Measurements from ENCODE around the gene VASN. TPM values are rescaled to one million over a fixed set of nuclear protein-coding genes. Genes with fewer than 3 reads are reported as not detected.

Gene VASN
- total RNA-seq, 4 donors from 2014 or later = 9.2 to 20.2 (median 14.2) TPM

DNA sequence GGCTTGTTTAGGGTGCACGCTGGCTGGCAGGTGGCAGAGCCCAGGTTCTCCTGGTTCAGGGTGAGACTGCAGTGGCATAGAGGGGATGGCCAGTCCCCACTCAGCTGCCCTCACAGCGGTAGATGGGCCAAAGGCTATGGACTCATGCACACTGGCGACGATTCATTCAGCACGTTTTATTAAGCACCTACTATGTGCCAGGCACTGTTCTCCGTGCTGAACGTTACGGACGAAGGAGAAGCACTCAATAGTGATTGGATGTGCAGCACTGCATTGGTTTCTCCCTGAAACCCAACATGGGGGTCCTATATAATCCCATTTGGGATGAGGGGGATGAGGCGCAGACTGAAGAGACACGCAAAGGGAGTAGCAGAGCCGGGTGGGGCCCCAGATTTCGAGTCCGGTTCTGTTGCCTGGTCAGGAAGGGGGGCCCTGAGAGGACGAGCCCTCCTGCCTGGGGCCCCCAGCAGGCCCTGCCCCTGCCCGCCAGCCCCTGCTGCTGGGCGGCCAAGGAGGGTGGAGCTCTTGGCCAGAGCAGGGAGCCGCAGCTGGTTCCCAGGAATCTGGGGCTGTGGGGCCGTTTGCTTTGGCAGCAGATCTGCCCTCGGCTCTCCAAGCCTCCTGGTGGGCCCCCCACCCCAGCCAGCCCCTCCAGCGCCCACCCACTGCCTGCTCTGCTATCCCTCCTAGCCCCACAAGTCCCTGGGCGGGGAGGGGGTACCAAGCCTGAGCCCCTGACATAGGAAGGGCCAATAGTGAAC, 47.0 kb upstream of the VASN start:
- no peak for DNase-seq
- H3K27ac ChIP-seq = peak overlapping the region; percentile 65 to 89 (median 78)
- no peaks in the 10 kb centered on the region for H3K9me3 ChIP-seq
- intact Hi-C loops (cut with DNase I) = no loop called here
- peaks cover 57 to 95% (median 64%) of the 10 kb centered on the region in 3 donors for H3K4me1 ChIP-seq
- 85% methylated on average over 14 of the region's 22 CpGs; no CpG with 5 or more reads in 1 of the 2 donors for WGBS, 2 donors
- no peak overlapping the region for H3K4me3 ChIP-seq
- no peaks in the 10 kb centered on the region for H3K36me3 ChIP-seq
- peaks cover 0 to 25% (median 0%) of the 10 kb centered on the region in 4 donors for H3K27me3 ChIP-seq
- no peak for TF ChIP-seq POLR2A (IDR thresholded peaks at IDR 0.05)
- TF ChIP-seq, protein P1, sequence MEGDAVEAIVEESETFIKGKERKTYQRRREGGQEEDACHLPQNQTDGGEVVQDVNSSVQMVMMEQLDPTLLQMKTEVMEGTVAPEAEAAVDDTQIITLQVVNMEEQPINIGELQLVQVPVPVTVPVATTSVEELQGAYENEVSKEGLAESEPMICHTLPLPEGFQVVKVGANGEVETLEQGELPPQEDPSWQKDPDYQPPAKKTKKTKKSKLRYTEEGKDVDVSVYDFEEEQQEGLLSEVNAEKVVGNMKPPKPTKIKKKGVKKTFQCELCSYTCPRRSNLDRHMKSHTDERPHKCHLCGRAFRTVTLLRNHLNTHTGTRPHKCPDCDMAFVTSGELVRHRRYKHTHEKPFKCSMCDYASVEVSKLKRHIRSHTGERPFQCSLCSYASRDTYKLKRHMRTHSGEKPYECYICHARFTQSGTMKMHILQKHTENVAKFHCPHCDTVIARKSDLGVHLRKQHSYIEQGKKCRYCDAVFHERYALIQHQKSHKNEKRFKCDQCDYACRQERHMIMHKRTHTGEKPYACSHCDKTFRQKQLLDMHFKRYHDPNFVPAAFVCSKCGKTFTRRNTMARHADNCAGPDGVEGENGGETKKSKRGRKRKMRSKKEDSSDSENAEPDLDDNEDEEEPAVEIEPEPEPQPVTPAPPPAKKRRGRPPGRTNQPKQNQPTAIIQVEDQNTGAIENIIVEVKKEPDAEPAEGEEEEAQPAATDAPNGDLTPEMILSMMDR (IDR thresholded peaks at IDR 0.05) = no peak

DNA sequence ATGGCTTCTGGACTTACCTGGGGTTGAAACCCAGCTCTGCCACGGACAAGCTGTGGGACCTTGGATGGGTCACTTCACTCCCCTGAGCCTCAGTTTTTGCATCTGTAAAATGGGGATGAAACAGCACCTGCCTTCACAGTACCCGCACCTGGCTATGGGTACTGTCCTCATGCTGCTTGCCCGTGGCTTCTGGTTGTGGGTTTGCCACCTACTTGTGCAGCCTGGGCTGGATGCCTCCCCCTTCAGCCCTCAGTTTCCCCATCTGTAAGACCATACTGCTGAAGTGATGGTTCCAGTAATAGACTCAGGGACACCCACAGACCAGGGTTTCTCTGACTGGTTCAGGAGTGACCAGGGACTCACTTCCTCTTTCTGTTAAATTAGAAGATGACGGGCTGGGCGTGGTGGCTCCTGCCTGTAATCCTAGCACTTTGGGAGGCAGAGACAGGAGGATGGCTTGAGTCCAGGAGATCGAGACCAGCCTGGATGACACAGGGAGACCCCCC, 46.3 kb upstream of the VASN start:
- DNase-seq = no peak
- 64 to 100% methylated on average over 2 to 3 of the region's 6 CpGs for WGBS, 2 donors
- TF ChIP-seq POLR2A (IDR thresholded peaks at IDR 0.05) = no peak
- TF ChIP-seq, protein P1 (IDR thresholded peaks at IDR 0.05) = no peak
- H3K27ac ChIP-seq = peak overlapping the region; percentile 65 to 89 (median 78)
- peaks cover 0 to 19% (median 0%) of the 10 kb centered on the region in 4 donors for H3K27me3 ChIP-seq
- no peaks in the 10 kb centered on the region for H3K9me3 ChIP-seq
- intact Hi-C loops (cut with DNase I) = no loop called here
- no peaks in the 10 kb centered on the region for H3K36me3 ChIP-seq
- peaks cover 51 to 95% (median 61%) of the 10 kb centered on the region in 3 donors for H3K4me1 ChIP-seq
- H3K4me3 ChIP-seq = no peak overlapping the region

GRCh38 chr16:4327386-4328045, 44.1 kb upstream of the VASN start:
- H3K27ac ChIP-seq = peak overlapping the region; percentile 53 to 87 (median 68)
- H3K4me1 ChIP-seq = peaks cover 43 to 76% (median 52%) of the 10 kb centered on the region in 3 donors
- H3K36me3 ChIP-seq = peaks cover 0 to 5% (median 0%) of the 10 kb centered on the region in 3 donors
- no peaks in the 10 kb centered on the region for H3K9me3 ChIP-seq
- H3K4me3 ChIP-seq = peak overlapping the region; percentile 16 to 74 (median 48)
- TF ChIP-seq POLR2A (IDR thresholded peaks at IDR 0.05) = no peak
- TF ChIP-seq, protein P1 (IDR thresholded peaks at IDR 0.05) = no peak
- 20% methylated on average over 1 of the region's 57 CpGs; no CpG with 5 or more reads in 1 of the 2 donors for WGBS, 2 donors
- peaks cover 0 to 17% (median 0%) of the 10 kb centered on the region in 4 donors for H3K27me3 ChIP-seq
- DNase-seq = no peak
- intact Hi-C loops (cut with DNase I) = no loop called here

DNA sequence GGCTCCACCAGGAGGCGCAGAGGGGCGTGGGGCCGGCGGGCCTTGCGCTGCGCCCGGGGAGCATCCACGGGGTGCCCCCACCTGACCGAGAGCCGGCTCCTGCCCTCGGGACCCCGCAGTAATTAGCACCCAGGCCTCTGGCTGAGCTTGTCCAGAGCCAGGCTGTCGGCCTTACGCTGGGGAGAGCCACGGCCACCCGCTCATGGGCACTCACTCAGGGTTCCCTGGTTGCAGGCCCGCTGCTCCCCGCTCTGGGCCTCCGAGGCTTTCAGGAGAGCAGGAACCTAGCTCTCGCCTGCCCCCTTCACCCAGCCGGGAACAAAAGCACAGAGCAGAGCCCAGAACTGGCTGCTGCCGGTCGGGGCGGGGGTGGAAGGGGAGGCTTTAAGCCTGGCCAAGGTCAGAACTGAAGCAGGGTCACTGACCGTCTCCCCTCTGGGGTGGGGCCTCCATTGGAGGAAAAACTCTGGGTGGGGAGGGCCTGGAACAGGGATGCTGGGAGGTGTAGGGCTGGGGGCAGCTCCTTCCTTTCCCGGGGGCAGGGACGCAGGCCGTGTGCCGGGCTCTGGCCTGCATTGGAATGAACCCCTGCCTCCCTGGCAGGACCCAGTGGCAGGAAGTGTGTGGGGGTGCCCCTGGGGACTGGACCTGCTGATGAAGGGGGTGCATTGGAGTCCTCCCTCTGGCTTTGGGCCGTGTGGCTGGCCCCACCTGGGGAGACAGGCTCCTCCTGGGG, 43.4 kb upstream of the VASN start:
- intact Hi-C loops (cut with DNase I) = no loop called here
- peaks cover 40 to 69% (median 47%) of the 10 kb centered on the region in 3 donors for H3K4me1 ChIP-seq
- DNase-seq = no peak
- H3K4me3 ChIP-seq = peak overlapping the region; percentile 16 to 74 (median 48)
- peaks cover 0 to 17% (median 0%) of the 10 kb centered on the region in 4 donors for H3K27me3 ChIP-seq
- TF ChIP-seq, protein P1 (IDR thresholded peaks at IDR 0.05) = peak in 5 of 6 experiments; percentile 44 to 67 (median 53)
- TF ChIP-seq POLR2A (IDR thresholded peaks at IDR 0.05) = peak in 1 of 4 donors; percentile 11
- H3K36me3 ChIP-seq = peaks cover 0 to 10% (median 0%) of the 10 kb centered on the region in 3 donors
- H3K9me3 ChIP-seq = no peaks in the 10 kb centered on the region
- H3K27ac ChIP-seq = peak overlapping the region; percentile 53 to 87 (median 68)
- 13 to 28% methylated on average over 2 to 3 of the region's 30 CpGs for WGBS, 2 donors
